ENCODE results near the gene KIFBP. TPM values are rescaled to one million over a fixed set of nuclear protein-coding genes. Genes with fewer than 3 reads are reported as not detected.
A peak's percentile ranks its signal among the peaks of the same experiment; 100 is the strongest.

KIFBP gene
- polyA plus RNA-seq, 3 donors: 0.52 to 4.0 (median 1.4) TPM

DNA sequence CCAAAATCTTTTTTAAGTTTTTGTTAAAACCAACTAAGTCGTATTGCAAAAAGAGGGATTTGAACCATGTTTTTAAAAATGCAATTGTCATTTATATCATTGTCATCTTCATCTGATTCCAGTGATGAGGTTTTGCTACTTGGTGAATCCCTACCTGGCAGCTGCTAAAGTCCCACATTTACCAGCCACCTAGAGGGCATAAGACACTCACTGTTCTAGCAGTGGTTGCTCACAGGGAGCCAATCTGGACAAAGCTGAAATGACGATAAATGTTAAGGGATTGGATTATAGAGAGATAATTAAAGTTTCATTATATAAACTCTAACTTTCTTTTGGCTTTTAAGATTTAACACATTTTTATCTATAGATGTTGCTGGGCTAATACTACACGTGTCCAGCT is 18.7 kb downstream of the KIFBP start:
- Histone ChIP-seq H3K27me3 (ENCODE audit: control insufficient read depth in 2 of 2, insufficient read depth in 2 of 2, low read length in 2 of 2) (no peaks in the 10 kb centered on the region), H3K4me3 (replicated peaks in 1 of 3; ENCODE audit: low read depth in 2 of 3, low read length in 3 of 3) (no peak overlapping the region), H3K79me2 (ENCODE audit: insufficient read depth, low read length) (peaks cover 83% of the 10 kb centered on the region), H4K20me1 (ENCODE audit: insufficient read depth, low read length) (no peaks in the 10 kb centered on the region), H3K9ac (ENCODE audit: insufficient read depth, low read length, poor library complexity, severe bottlenecking) (no peak overlapping the region), H3K27ac (ENCODE audit: low read depth in 1 of 2, low read length in 2 of 2) (peak overlapping the region in 1 of 2 donors; percentile 23), H2AFZ (ENCODE audit: insufficient read depth, low read depth, low read length, poor library complexity, severe bottlenecking) (no peak overlapping the region), H3K4me1 (ENCODE audit: control insufficient read depth in 1 of 2, insufficient read depth in 2 of 2, low read length in 2 of 2) (peaks cover 0 to 4% of the 10 kb centered on the region in 2 donors), H3K36me3 (replicated peaks in 1 of 2; ENCODE audit: control insufficient read depth in 1 of 2, insufficient read depth in 2 of 2, low read length in 2 of 2) (peaks cover 0 to 11% of the 10 kb centered on the region in 2 donors), H3K4me2 (replicated peaks; ENCODE audit: extremely low read depth, low read length, poor library complexity, severe bottlenecking) (no peak overlapping the region), H3K9me3 (replicated peaks in 1 of 2; ENCODE audit: control insufficient read depth in 1 of 2, insufficient read depth in 1 of 2, low read length in 2 of 2) (no peaks in the 10 kb centered on the region)
- Mint-ChIP-seq H3K27ac (peak overlapping the region in 2 of 7 donors; percentile 6 to 17), H3K9me3 (no peaks in the 10 kb centered on the region), H3K4me1 (peaks cover 19% of the 10 kb centered on the region), H3K36me3 (peaks cover 8 to 19% of the 10 kb centered on the region in 2 donors), H3K4me3 (no peak overlapping the region), H3K27me3 (ENCODE audit: low read depth in 3 of 3) (no peaks in the 10 kb centered on the region)
- intact Hi-C loops (cut with micrococcal nuclease): loop anchor here in 1 of 2 donors (5.0 kb wide), 1 partner anchor 85 kb away; no protein-coding TSS in a partner anchor
- TF ChIP-seq CTCF (IDR thresholded peaks at IDR 0.05): no peak
- peak in 2 of 3 donors; percentile 21 to 39 for DNase-seq
- no CpG with 5 or more reads among the region's 3 CpGs for WGBS (ENCODE audit: insufficient coverage)

DNA sequence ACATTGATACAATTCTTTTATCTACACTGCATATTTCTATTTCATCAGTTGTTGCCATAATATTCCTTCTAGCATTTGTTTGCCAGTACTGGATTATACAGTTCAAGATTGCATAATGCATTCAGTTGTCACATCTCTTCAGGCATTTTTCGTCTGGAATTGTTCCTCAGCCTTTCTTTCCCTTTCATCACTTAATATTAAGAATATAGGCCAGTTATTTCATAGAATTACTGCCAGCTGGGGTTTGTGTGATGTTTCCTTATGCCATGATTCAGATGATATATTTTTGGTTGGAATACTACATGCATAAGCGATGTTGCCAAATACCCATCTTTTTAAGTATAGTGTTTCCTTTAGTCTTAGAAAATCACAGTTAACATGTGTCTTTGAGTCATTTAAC is 20.8 kb downstream of the KIFBP start:
- no peak for TF ChIP-seq CTCF (IDR thresholded peaks at IDR 0.05)
- no peaks in the 10 kb centered on the region for H3K9me3 ChIP-seq (replicated peaks in 1 of 2; ENCODE audit: control insufficient read depth in 1 of 2, insufficient read depth in 1 of 2, low read length in 2 of 2)
- H3K36me3 Mint-ChIP-seq: peaks cover 18% of the 10 kb centered on the region in 2 donors
- intact Hi-C loops (cut with micrococcal nuclease): loop anchor here in 1 of 2 donors (5.0 kb wide), 1 partner anchor 83 kb away; no protein-coding TSS in a partner anchor
- peak overlapping the region in 1 of 2 donors; percentile 20 for H3K27ac ChIP-seq (ENCODE audit: low read depth in 1 of 2, low read length in 2 of 2)
- peak overlapping the region in 3 of 7 donors; percentile 25 to 69 (median 31) for H3K27ac Mint-ChIP-seq
- H3K9ac ChIP-seq (ENCODE audit: insufficient read depth, low read length, poor library complexity, severe bottlenecking): no peak overlapping the region
- peaks cover 0 to 7% of the 10 kb centered on the region in 2 donors for H3K36me3 ChIP-seq (replicated peaks in 1 of 2; ENCODE audit: control insufficient read depth in 1 of 2, insufficient read depth in 2 of 2, low read length in 2 of 2)
- no peak overlapping the region for H2AFZ ChIP-seq (ENCODE audit: insufficient read depth, low read depth, low read length, poor library complexity, severe bottlenecking)
- H3K27me3 ChIP-seq (ENCODE audit: control insufficient read depth in 2 of 2, insufficient read depth in 2 of 2, low read length in 2 of 2): no peaks in the 10 kb centered on the region
- H3K79me2 ChIP-seq (ENCODE audit: insufficient read depth, low read length): peaks cover 74% of the 10 kb centered on the region
- no peaks in the 10 kb centered on the region for H4K20me1 ChIP-seq (ENCODE audit: insufficient read depth, low read length)
- H3K4me3 ChIP-seq (replicated peaks in 1 of 3; ENCODE audit: low read depth in 2 of 3, low read length in 3 of 3): no peak overlapping the region
- H3K9me3 Mint-ChIP-seq: peaks cover 0 to 6% (median 2%) of the 10 kb centered on the region in 7 donors
- DNase-seq: no peak
- no CpG with 5 or more reads among the region's 2 CpGs for WGBS (ENCODE audit: insufficient coverage)
- H3K4me2 ChIP-seq (replicated peaks; ENCODE audit: extremely low read depth, low read length, poor library complexity, severe bottlenecking): no peak overlapping the region
- H3K4me1 Mint-ChIP-seq: peaks cover 39% of the 10 kb centered on the region
- no peaks in the 10 kb centered on the region for H3K27me3 Mint-ChIP-seq (ENCODE audit: low read depth in 3 of 3)
- H3K4me3 Mint-ChIP-seq: no peak overlapping the region
- H3K4me1 ChIP-seq (ENCODE audit: control insufficient read depth in 1 of 2, insufficient read depth in 2 of 2, low read length in 2 of 2): peaks cover 0 to 22% of the 10 kb centered on the region in 2 donors

Data from CD14-positive monocyte (primary cell).